ENCODE measurements around the gene NEDD9.

DNA sequence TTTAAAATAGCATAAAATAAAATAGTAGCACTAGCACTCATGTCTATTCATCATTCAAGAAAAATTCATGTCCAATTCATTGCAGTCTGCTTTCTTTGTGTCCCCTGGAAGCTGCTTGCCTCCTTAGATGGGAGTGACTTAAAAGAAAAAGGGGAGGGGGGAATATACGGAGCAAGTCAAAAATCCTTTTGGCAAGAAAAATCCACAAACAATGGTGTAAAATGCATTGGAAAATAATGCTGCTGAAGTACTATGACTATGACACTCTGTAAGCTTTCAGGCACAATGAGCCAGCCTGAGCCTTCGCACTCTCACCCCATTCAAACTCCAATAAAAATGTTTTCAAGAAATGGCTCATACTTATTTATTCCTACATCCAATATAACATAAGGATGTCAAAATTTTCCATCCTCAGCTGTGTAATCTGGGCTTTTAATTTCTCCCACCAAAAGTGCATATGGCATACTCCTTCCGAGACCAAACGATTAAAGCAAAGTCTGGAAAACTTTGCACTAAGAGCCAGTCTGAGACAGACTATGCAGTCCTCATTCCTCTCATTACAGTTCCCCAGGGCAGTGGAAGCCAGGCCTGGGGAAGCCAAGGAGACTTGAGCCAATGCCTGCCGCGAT is 790 bp downstream of the NEDD9 start:
- TF ChIP-seq, protein P1, sequence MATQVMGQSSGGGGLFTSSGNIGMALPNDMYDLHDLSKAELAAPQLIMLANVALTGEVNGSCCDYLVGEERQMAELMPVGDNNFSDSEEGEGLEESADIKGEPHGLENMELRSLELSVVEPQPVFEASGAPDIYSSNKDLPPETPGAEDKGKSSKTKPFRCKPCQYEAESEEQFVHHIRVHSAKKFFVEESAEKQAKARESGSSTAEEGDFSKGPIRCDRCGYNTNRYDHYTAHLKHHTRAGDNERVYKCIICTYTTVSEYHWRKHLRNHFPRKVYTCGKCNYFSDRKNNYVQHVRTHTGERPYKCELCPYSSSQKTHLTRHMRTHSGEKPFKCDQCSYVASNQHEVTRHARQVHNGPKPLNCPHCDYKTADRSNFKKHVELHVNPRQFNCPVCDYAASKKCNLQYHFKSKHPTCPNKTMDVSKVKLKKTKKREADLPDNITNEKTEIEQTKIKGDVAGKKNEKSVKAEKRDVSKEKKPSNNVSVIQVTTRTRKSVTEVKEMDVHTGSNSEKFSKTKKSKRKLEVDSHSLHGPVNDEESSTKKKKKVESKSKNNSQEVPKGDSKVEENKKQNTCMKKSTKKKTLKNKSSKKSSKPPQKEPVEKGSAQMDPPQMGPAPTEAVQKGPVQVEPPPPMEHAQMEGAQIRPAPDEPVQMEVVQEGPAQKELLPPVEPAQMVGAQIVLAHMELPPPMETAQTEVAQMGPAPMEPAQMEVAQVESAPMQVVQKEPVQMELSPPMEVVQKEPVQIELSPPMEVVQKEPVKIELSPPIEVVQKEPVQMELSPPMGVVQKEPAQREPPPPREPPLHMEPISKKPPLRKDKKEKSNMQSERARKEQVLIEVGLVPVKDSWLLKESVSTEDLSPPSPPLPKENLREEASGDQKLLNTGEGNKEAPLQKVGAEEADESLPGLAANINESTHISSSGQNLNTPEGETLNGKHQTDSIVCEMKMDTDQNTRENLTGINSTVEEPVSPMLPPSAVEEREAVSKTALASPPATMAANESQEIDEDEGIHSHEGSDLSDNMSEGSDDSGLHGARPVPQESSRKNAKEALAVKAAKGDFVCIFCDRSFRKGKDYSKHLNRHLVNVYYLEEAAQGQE (IDR thresholded peaks at IDR 0.05; ENCODE audit: insufficient replicate concordance, low read depth): no peak
- TF ChIP-seq CTCF (IDR thresholded peaks at IDR 0.05; ENCODE audit: insufficient read depth, low read length) (no peak), POLR2AphosphoS5 (IDR thresholded peaks at IDR 0.05; ENCODE audit: low read depth) (no peak)

Data from HL-60 (cell line).